Lower leg skin (tissue), 4 donors: Measurements from ENCODE around the gene FZR1. TPM values are rescaled to one million over a fixed set of nuclear protein-coding genes. Genes with fewer than 3 reads are reported as not detected.

ENCODE experiments used
- DNase-seq, 2 donors: peaks; one replicate each; pipeline ENCODE4 v3.0.0-alpha.2; 2019; ENCODE audit warnings: low spot score in 2 of 2
- H3K4me3 ChIP-seq: fragments of 200-600 bp; sonication (generic); 2 replicates; pipeline ENCODE4 v1.5.1; 2017; ENCODE audit warnings: mild to moderate bottlenecking, low read depth; ENCODE audit not compliant: poor library complexity, severe bottlenecking
- POLR2A ChIP-seq, 2 donors: fragments of 450-650 bp; IDR thresholded peaks; one replicate each; pipeline ENCODE4 v1.6.1; 2016 to 2017; ENCODE audit warnings: antibody characterized with exemption in 2 of 2, mild to moderate bottlenecking in 1 of 2, moderate library complexity in 1 of 2
- WGBS, 2 donors: methylation state at CpG; one replicate each; pipeline ENCODE4 v1.1.5; 2018; 5-methylcytosine and 5-hydroxymethylcytosine counted together
- intact Hi-C: fragments of 100-400 bp; cut with DNase I; formaldehyde crosslinking; loops from one replicate; pipeline ENCODE4 v1.15.0; 2023; ENCODE audit warnings: low total_unique reads
- total RNA-seq, 4 donors: library from RNA; depleted of rRNA; stranded (reverse); fragments of >200 nt; gene quantifications; one replicate each; pipeline ENCODE4 v1.1.0, GENCODE V29; 2016
- TF ChIP-seq, protein P1 (sequence below), 3 donors: fragments of 450-650 bp; IDR thresholded peaks; one replicate each; pipeline ENCODE4 v1.5.1; 2016; ENCODE audit warnings: antibody characterized with exemption in 3 of 3, mild to moderate bottlenecking in 3 of 3, moderate library complexity in 2 of 3

FZR1 gene
- total RNA-seq, 4 donors from 2014 or later: 50.9 to 63.3 (median 57.2) TPM

DNA sequence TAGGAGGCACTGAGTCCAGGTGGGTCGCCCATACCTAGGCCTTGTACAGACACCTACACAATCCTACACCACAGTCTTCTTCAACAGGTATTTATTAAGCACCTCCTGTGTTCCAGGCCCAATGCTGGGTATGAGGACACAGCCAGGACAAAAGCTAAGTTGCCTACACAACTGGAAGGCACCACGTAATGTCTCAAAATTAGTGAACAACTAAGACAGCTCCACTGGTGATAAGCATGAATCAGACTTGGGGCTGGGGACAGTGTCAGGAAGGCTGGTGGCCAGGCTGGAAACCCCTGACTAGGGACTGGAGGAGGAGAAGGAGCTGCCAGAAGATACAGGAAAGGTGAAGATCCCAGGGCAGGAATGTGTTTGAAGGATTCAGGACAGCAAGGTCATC lies 28.2 kb upstream of the FZR1 start:
- intact Hi-C loops: no loop called here
- TF ChIP-seq POLR2A (IDR thresholded peaks at IDR 0.05): no peak
- TF ChIP-seq, protein P1, sequence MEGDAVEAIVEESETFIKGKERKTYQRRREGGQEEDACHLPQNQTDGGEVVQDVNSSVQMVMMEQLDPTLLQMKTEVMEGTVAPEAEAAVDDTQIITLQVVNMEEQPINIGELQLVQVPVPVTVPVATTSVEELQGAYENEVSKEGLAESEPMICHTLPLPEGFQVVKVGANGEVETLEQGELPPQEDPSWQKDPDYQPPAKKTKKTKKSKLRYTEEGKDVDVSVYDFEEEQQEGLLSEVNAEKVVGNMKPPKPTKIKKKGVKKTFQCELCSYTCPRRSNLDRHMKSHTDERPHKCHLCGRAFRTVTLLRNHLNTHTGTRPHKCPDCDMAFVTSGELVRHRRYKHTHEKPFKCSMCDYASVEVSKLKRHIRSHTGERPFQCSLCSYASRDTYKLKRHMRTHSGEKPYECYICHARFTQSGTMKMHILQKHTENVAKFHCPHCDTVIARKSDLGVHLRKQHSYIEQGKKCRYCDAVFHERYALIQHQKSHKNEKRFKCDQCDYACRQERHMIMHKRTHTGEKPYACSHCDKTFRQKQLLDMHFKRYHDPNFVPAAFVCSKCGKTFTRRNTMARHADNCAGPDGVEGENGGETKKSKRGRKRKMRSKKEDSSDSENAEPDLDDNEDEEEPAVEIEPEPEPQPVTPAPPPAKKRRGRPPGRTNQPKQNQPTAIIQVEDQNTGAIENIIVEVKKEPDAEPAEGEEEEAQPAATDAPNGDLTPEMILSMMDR (IDR thresholded peaks at IDR 0.05): no peak
- no peak for DNase-seq
- H3K4me3 ChIP-seq: no peak overlapping the region
- WGBS, 2 donors: 94 to 95% methylated on average over 2 of the region's 2 CpGs

DNA sequence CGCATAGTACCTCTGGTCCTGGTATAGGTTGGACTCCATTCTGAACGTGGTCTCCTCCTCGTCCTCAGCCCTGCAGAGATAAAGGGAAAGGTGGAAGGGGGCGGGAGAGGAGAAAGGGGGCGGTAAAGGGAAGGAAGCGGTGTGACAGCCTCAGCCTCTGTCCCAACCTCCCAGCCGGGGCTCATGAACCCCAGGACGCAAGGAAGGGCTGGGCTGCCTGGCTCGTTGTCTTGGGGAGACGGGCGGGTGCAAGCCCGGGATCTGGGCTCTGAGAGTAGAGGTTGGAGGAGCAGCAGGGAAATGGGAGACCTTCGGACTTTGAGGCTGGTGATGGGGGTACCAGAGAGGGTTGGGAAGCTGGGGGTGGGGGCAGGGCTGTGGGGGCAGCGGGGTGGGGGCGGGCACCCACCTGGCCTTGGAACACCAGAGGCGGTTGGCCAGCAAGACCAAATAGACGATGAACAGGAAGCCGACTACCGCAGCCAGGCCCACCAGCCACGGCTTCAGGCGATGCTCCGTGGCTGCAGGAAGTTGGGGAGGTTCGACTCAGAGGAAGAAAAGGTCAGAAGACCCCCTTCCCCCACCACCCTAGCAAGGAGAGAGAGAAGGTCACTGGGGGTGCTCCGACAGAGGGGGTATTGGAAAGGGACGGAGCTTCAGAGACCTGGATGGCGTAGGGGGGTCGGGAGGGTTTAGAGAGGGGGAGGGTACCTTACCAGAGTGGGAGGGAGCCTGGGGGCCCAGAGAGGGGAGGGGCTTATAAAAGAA lies 27.5 kb upstream of the FZR1 start:
- intact Hi-C loops: no loop called here
- TF ChIP-seq POLR2A (IDR thresholded peaks at IDR 0.05): no peak
- TF ChIP-seq, protein P1 (IDR thresholded peaks at IDR 0.05): no peak
- WGBS, 2 donors: 16 to 32% methylated on average over 23 to 27 of the region's 27 CpGs
- no peak overlapping the region for H3K4me3 ChIP-seq
- DNase-seq: no peak

DNA sequence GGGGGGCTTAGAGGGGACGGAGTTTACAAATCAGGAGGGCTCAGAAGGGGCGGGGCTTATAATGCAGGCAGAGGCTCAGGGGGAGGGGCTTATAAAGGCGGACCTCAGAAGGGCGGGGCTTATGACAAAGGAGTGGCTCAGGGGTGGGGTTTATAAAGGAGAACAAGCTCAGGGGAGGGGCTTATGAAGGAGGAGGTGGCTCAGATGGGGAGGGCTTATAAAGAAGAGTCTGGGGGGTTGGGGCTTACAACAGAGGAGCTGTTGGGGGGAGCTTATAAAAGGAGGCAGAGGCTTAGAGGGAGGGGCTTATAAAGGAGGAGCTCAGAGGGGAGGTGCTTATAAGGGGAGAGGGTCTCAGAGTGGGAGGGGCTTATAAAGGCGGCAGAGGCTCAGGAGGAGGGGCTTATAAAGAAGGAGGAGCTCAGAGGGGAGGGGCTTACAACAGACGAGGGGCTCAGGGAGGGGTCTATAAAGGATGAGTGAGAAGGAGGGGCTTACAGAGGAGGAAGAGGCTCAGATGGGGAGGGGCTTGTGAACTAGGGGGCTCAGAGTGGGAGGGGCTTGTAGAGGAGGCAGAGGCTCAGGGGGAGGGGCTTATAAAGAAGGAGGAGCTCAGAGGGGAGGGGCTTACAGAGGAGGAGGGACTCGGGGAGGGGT lies 26.8 kb upstream of the FZR1 start:
- DNase-seq: no peak
- H3K4me3 ChIP-seq: no peak overlapping the region
- intact Hi-C loops: no loop called here
- 20 to 49% methylated on average over 7 of the region's 7 CpGs for WGBS, 2 donors
- no peak for TF ChIP-seq POLR2A (IDR thresholded peaks at IDR 0.05)
- TF ChIP-seq, protein P1 (IDR thresholded peaks at IDR 0.05): no peak

DNA sequence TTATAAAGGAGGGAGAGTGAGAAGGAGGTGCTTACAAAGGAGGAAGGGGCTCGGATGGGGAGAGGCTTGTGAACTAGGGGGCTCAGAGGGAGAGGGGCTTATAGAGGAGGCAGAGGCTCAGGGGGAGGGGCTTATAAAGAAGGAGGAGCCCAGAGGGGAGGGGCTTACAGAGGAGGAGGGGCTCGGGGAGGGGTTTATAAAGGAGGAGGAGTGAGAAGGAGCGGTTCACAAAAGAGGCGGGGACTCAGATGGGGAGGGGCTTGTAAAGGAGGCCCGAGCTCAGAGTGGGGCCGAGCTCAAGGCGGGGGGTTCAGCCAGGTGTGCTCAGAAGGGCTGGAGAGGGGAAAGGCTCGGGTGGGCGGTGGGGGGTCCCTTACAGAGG lies 26.3 kb upstream of the FZR1 start:
- TF ChIP-seq, protein P1 (IDR thresholded peaks at IDR 0.05): no peak
- no peak for TF ChIP-seq POLR2A (IDR thresholded peaks at IDR 0.05)
- intact Hi-C loops: no loop called here
- H3K4me3 ChIP-seq: no peak overlapping the region
- DNase-seq: no peak
- 29 to 51% methylated on average over 9 of the region's 9 CpGs for WGBS, 2 donors

DNA sequence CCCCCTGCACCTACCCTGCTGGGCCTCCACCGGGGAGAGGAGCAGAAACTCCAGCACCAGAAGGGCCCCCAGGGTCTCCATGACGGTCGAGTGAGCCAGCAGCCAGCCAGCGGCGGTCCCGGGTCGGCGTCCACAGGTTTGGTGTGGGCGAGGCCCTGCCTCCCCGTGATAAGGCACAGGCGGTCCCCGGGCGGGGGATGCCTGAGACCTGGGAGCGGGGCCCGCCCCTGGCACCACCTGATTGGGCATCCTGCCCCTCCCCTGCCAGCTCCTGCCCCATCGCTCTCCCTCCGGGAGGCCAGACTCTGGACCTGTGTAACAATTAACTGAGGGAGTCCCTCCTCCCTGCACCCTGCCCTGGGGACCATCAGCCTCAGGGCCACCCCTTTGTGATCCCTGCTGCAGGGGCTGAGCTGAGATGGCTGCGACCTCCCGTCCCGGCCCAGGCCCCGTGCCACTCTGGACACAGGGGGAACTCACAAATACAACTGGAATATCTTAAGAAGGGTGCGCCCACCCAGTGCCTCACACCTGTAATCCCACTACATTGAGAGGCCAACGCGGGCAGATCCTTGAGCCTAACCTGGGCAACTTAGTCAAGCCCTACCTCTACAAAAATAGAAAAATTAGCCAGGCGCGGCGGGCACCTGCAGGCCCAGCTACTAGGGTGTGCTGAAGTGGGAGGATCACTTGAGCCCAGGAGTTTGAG lies 25.6 kb upstream of the FZR1 start, which contains the start of gene SMIM24:
Gene SMIM24, minus strand, starts transcription at position 143 of the 709 bp plus-strand sequence. Its CDS starts 62 bp downstream, at position 81.
- 39 to 64% methylated on average over 14 to 27 of the region's 27 CpGs for WGBS, 2 donors
- H3K4me3 ChIP-seq: no peak within 1 kb of the TSS
- no peak for DNase-seq
- TF ChIP-seq, protein P1 (IDR thresholded peaks at IDR 0.05): no peak
- no peak for TF ChIP-seq POLR2A (IDR thresholded peaks at IDR 0.05)
- intact Hi-C loops: no loop called here
